HG02571 (cell line): ENCODE data around the gene UGP2.
"Not testable (repeated sequence)": the region's sequence is repeated elsewhere in the genome, so short reads cannot be mapped to it uniquely, and the experiment has no call there.

Experiments
- ATAC-seq: cut with Tn5 transposase; IDR thresholded peaks from one replicate; pipeline ENCODE4 v1.9.1; 2021; ENCODE audit warnings: mild to moderate bottlenecking, moderate library complexity; ENCODE audit not compliant: unreplicated experiment

Gene UGP2

DNA sequence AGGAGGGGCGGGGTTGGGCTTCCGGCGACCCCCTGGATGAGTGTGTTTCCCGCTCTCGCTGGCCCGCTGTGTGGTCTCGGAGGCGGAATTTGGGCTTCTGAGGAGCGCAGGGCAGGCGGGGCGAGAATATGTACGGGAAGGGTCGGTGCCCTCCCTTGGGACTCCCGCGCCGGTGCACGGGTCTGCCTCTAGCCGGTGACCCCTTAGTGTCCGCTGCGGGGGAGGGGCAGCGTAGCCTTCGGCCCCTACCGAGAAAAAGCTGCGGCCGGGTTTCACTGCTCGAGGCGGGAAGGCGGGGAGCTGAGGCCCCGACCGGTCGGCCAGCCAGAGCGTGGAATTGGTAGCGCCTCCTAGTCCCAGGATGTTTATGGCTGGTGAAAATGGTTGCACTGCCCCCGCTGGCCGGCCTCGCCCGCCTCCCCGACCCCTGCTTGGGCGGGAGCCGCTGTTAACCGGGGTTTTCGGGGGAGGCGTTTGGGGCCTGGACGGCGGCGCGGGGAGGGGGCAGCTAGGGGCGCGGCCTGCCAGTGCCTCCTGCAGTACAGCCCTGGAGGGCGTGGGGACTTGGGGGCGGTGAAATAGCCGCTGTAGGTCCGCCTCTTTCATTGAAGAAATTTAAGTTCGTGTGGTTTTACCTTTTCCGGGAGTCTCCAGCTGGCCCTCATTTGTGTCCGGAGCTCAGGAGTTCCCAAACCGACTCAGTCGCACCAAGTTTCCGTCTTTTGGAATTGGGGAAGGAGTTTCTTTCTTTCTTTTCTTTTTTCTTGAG is at the start of gene UGP2:
UGP2 (plus strand) TSS at position 643 of the 769 bp plus-strand sequence. CDS start 290 bp downstream, outside the sequence.
- ATAC-seq, result peak; percentile 47

DNA sequence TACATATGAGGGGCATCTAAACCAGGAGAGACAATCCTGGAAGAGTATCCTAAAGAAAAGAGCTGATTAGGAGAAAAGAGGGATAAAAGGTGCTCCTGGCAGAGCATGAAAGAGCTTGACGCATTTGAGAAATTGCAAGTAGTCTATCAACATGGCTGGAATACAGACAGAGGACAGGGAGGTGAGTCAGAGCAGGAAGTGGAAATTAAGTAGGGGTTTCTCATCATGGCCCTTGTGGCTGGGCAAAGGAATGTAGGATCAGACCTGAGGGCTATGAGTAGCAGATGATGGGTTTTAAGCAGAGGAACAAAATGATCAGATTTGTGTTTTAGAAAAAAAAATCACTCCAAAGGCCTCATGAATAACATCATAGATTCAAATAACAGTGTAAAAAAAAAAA is 49.2 kb upstream of the UGP2 start:
- no peak for ATAC-seq

DNA sequence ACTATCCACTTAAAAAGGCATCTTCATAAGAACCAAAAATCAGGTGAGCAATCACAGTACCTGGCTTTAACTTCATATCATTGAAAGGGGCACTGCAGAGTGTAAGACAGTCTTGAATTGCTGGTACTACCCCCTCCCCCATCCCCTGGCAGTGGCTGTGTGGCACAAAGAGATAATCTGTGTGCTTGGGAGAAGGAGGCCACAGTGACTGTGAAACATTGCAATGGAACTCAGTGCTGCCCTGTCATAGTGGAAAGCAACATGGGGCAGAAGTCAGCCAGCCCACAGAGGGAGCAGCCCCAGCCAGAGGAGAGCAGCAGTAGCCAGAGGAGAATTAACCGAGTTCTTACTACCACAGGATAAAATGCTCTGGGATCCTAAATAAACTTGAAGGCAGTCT is 45.3 kb upstream of the UGP2 start:
- no peak for ATAC-seq

DNA sequence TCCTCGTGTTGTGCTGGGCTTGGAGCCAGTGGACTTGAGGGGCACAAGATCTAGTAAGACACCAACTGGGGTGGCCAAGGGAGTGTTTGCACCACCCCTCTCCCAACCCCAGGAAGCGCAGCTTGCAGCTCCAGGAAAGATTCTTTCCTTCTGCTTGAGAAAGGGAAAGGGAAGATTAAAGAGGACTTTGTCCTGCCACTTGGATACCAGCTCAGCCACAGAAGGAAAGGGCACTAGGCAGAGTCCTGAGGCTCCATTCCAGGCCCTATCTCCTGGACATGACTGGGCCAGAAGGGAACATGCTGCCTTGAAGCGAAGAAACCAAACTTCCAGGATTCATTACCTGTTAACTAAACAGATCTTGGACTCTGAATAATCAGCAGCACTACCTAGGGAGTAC is 44.9 kb upstream of the UGP2 start:
- ATAC-seq, result no peak

DNA sequence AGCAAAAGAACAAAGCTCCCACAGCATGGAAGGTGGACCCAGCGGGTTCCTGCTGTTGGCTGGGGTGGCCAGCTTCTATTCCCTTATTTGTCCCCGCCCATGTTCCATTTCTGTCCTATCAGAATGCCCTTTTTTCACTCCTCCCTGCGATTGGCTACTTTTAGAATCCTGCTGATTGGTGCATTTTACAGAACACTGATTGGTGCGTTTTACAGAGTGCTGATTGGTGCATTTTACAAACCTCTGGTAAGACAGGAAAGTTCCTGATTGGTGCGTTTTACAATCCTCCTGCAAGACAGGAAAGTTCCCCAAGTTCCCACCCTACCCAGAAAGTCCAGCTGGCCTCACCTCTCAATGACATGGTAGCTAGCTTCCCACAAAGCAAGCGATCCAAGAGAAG is 40.2 kb upstream of the UGP2 start:
- no peak for ATAC-seq

DNA sequence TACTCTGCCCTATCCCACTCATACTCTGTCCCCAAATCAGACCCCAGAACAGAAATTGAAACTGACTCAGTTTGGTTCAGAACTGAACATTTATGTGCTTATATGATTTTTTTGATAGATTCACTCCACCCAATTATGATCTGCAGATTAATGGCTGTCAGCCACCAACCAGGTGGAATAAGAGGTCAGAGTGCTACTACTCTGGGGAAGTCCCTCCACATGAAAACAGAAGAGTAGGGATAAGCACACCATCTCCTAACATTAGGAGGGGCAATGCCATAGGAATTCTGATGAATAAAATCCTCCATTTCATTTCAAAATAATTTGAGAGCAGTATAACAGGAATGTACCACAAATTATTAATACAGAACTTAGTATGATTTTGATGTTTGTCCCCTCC is 36.3 kb upstream of the UGP2 start:
- no peak for ATAC-seq

DNA sequence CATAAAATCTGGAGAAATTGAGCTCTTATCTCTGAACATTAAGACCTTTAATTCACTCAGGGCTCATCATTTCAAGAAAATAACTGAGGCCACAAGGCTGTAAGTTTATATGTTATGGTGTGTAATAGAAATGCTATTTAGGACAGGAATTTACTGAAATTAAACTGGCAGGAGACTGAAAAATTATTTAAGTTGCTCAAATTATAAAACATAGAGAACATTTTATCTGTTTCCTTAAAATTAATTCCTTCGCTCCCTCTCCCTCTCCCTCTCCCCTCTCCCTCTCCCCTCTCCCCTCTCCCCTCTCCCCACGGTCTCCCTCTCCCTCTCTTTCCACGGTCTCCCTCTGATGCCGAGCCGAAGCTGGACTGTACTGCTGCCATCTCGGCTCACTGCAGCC is 33.7 kb upstream of the UGP2 start:
- ATAC-seq, result not testable (repeated sequence)

DNA sequence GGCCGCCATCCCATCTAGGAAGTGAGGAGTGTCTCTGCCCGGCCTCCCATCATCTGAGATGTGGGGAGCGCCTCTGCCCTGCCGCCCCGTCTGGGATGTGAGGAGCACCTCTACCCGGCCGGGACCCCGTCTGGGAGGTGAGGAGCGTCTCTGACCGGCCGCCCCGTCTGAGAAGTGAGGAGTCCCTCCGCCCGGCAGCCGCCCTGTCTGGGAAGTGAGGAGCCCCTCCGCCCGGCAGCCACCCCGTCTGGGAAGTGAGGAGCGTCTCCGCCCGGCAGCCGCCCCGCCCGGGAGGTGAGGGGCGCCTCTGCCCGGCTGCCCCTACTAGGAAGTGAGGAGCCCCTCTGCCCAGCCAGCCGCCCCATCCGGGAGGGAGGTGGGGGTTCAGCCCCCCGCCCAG is 32.8 kb upstream of the UGP2 start:
- ATAC-seq, result not testable (repeated sequence)

DNA sequence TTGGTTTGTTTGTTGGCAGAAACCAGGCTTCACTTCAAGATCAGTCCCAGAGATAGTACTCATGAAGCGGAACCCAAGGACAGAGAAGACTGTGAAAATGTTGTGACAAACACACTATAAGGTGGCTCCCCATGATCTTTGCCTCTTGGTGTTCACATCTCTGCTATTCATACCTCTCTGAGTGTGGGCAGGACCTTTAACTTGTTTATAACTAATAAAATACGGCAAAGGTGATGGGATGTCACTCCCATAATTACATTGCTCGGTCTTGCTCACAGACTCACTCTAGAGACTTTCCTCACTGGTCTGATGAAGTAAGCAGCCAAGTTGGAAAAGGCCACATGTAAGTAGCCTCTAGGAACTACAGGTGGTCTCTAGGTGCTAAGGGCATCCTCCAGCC is 30.6 kb upstream of the UGP2 start:
- no peak for ATAC-seq

DNA sequence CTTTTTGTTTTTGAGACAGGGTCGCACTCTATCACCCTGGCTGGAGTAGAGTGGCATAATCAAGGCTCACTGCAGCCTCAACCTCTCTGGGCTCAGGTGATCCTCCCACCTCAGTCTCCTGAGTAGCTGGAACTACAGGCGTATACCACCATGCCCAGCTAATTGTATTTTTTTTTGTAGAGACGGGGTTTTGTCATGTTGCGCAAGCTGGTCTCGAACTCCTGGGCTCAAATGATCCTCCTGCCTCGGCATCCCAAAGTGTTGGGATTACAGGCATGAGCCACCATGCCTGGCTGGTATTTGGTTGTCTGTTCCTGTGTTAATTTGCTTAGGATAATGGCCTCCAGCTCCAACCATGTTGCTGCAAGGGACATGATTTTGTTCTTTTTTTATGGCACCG is 29.8 kb upstream of the UGP2 start:
- not testable (repeated sequence) for ATAC-seq

DNA sequence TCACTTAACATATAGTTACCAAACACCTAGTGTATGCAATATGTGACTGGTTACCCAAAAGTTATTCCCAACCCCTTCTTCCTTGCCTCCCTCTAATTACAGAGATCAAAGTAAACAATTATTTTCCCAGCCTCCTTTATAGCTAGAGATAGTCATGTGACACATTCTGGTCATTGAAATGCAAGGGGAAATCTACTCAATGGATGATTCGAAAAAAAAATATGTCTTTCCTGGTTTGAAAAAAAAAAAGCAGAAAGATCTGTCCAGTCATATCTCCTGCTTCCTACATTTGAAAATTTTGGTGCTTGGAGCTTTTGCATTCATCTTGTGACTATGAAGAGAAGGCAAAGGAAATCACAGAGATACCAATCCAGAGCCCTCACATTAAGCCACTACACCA is 27.6 kb upstream of the UGP2 start:
- no peak for ATAC-seq

DNA sequence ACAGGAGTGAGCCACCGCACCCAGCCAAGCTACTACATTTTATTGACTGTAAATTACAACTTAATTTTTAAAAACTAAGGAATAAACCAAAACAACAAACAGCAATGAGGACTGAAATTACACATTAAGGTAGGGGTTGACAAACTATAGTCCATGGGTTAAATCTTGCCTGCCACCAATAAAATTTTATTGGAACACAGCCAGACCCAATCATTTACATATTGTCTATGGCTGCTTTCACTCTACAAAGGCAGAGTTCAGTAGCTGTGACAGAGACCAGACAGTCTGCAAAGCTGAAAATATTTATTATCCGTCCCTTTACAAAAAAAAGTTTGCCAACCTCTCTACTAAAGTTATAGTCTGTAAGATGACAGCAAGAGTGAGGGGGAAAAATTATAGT is 24.3 kb upstream of the UGP2 start:
- ATAC-seq, result no peak

DNA sequence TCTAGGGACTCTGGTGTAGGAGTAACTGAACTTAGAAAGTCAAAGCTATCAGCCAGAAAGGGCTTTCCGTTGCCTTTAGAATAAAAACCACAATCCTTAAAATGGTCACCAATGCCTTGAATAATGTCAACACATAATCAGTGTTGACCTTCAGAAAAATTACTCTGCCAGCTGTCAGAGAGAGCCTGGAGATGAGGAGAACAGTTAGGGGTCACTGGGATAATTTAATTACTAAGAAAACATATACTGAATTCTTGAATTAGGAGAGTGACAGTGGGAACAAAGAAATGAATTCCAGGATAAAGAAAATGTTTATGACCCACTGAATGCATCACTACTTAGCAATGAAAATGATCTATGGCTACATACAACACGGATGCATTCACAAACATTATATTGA is 23.4 kb upstream of the UGP2 start:
- no peak for ATAC-seq

DNA sequence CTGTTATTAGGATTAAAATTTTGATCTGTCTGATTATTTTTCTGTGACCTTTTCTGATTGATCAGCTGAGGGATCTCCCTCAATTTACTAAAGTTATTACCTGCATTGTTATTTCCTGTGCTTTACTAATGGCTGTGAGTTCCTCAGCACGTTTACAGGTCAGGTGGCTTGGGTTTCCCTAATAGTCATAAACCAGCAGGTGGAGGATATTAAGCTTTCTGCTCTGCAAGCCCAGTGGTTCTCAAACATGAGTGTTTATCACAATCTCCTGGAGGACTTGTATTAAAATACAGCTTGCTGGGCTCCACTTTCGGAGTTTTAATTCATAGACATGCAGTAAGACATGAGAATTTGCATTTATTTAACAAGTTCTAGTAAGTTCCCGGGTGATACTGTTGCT is 22.4 kb upstream of the UGP2 start:
- no peak for ATAC-seq

DNA sequence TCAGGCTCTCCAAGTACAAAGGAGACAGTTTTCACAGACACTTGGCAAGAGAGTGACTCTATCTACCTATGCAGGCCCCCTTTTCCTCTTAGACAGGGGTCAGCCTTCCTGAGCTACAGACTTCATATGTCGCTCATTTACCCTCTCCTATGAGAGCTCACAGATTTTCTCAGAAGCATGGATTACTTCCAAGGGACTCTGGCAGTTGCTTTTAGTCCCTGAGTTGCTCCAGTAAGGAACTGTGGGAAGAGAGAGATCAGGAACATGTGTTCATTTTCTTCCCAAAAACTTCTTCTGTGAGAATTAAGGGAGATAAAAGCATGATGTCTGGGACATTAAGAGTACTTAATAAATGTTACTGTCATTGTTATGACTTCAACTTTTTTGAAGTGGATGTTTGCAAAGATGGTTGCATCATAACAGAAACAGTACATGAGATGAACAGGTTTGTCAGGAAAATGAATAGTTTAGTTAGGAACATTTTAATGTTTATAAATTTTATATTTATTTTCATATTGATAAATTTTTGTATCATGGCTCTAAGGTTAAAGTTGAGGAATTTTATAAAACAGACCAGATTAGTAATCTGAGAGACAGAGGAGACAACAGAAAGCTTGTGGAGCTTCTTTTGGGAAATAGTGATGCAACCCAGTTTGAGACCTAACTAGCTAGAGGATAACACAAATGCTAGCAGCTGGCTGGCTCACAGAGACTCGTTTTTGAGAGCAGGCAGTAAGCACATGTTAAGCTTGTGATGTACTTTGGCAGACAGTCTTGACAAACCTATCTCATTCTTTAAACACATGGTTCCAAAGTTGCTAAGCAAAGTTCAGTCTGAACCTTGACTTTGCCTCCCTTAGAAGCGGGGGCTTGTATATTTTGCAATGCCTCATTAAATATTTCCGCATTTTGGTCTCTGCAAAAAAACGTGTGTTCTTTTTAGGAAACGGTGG is 21.7 kb upstream of the UGP2 start:
- no peak for ATAC-seq

DNA sequence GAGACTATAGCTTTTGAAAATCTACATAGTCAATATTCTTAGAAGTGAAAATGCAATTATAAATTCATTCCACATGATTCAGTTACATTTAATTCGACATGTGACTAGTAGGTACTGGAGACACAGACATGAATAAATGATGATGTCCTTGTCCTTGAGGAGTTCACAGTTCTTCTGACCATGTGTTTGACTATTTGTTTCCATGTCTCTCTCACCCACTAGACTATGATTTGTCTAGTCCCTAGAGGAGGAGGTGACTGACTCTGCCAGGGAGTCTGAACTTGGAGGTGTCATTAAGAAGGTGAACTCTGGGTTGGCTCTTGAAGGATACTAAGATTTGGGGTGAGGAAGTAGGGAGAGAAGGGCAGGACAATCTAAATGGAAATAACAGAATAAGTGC is 20.7 kb upstream of the UGP2 start:
- no peak for ATAC-seq

DNA sequence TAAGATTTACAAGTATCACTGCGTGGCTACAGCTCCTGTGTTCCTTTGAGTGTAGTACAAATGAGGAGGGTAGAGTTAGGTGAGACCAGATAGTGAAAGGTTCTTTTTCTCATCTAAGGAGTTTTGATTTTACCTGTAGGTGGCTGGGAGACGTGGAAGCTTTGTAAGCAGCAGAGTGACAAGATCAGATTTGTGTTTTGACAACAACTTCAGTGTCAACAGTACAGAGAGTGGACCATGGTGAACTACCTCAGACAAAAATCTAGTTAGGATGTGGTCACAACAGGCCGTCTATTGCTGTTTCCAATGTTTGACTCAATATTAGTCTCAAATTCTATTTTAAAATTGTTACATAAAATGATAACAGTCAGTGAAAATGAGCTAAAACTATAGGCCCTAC is 20.3 kb upstream of the UGP2 start:
- ATAC-seq, result no peak

DNA sequence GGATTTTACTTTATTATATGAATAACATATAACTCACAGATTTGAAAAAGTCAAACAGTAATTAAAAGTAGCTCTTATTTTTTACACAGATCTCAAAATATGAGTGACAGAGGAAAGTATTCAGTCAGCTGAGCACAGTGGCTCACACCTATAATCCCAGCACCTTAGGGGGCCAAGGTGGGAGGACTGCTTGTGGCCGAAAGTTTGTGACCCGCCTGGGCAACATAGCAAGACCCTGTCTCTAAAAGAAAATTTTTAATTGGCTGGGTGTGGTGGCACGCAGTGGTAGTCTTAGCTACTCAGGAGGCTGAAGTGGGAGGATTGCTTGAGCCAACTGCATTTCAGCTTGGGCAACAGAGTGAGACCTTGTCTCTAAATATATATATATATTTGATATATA is 19.2 kb upstream of the UGP2 start:
- ATAC-seq, result no peak

DNA sequence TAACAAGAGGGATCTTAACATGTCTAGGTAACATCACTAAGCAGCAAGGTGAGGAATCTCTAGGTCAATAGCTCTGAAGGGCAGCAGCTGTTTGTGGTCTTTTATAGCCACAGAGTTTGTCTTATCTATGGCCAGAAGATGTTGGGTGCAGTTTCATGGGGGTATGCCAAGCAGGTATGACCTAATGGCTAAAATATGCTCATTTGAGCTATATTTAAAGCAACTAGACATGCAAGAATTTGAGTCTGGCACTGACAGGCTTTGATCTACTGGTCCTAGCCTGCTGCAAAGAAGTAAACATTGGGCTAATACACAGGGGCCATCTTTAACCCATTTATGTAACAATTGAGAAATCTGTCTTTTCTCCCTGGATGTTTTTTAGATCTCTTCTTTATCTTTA is 13.9 kb upstream of the UGP2 start:
- ATAC-seq, result no peak

DNA sequence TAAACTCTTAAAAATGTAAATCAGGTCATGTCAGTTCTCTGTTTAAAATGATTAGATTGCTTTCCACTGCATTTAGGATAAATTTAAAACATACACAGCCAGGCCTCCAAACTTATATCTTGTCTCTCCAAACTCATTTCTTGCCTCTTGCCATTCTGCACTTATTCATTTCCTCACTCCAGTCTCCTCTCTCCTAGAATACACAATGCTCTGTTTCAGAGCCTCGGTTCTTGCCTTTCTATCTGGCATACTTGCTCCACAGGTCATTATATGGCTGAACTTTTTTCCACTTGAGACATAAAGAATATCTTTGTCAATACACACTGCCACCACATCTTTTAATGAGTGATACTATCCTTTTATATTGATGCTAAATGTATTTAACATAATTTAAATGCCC is 10.5 kb upstream of the UGP2 start:
- ATAC-seq, result no peak

DNA sequence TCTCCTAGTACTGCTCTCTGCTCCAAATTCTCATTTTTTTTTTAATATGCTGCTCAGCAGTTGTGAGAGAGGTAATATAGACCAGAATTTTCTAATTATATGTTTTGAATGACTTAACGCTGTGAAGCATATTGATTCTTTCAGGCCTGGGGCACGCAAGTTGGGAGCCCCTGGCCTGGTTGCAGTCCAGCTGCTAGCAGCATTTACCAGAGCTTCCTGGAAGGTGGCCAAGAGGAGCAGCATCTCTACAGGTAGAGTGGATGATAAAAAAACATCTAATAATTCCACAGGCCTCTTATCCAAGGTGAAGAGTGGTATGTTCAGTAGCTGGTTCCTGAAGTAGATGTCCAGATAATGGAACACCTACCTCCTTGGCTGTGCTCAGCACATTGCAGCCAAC is 7.3 kb upstream of the UGP2 start:
- ATAC-seq, result no peak

DNA sequence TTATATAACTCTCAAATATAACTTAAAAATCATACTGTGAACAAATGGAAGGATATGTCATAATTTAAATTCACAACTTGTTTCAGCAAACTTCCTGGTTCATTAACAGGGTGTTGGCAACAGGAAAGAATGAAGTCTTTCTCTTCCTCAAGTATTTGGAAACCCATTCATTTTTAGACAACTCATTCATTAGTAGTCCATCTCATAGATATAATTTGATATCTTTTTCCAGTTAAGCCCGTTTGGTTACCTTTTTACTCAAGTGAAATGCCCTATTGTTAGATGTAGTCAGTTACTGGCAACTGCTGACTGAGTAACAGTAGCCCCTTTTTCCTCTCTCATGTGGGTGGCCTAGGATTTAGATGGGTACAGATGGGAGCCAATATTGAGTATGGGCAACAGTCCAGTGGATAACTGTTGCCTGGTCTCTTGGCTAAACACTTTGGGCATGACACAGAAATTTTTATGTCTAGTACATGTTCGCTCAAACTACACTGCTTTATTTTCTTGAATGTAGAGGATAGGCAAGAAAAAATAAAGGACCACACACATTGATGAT is 4.6 kb upstream of the UGP2 start:
- ATAC-seq, result no peak
